HepG2 (cell line): ENCODE results near the gene FNDC3A. TPM values are rescaled to one million over a fixed set of nuclear protein-coding genes. Genes with fewer than 3 reads are reported as not detected.

ENCODE experiments used
- ATAC-seq: fragments of 200-7000 bp; cut with Tn5 transposase; 3 replicates; pipeline ENCODE4 v1.9.1; 2020; ENCODE audit warnings: mild to moderate bottlenecking, moderate library complexity
- BruUV-seq: library from RNA; stranded (reverse); fragments of 400-500 nt; replicated peaks from 2 replicates; lab custom pipeline; 2021; lab: Mats Ljungman, UMichigan
- CTCF ChIA-PET: fragments of 300-600 bp; formaldehyde crosslinking; extraction: SDS; loops from one replicate; lab custom pipeline; 2021; ENCODE audit warnings: low total read pairs, inconsistent platforms, low intra/inter-chr PET ratio; lab: Yijun Ruan, JAX
- POLR2A ChIA-PET: fragments of 350-600 bp; sonication (Branson Sonifier 250); formaldehyde crosslinking; loops from one replicate; lab custom pipeline; 2020; ENCODE audit warnings: antibody characterized with exemption, inconsistent platforms; lab: Yijun Ruan, JAX
- DNase-seq: peaks from one replicate; pipeline ENCODE4 v3.0.0-alpha.2; 2015; ENCODE audit warnings: low spot score
- FAIRE-seq: peaks from 3 replicates; lab custom pipeline; 2011; peaks lifted over from hg19 to GRCh38; lab: Jason Lieb, UNC
- H2AFZ ChIP-seq: one replicate; pipeline ENCODE4 v1.6.1; 2011; ENCODE audit warnings: low read length, inconsistent platforms
- H3K27ac ChIP-seq: fragments of 300-600 bp; 3 replicates; pipeline ENCODE4 v1.8.0; 2011; ENCODE audit warnings: mixed run types, mild to moderate bottlenecking, mixed read lengths, low read length, inconsistent platforms; ENCODE audit not compliant: insufficient read depth; ENCODE audit errors: extremely low read length
- H3K27me3 ChIP-seq, 2 experiments: fragments of 200-600 bp in 1 of 2; 2 replicates in 1 of 2; 3 replicates in 1 of 2; pipeline versions ENCODE4 v1.6.0 to v1.8.0; 2011; ENCODE audit warnings: low read length in 2 of 2, mild to moderate bottlenecking in 2 of 2, moderate library complexity in 2 of 2, inconsistent platforms in 1 of 2; ENCODE audit not compliant: insufficient read depth in 2 of 2, control insufficient read depth in 1 of 2
- H3K36me3 ChIP-seq, 2 experiments: fragments of 200-600 bp in 1 of 2; replicated peaks in 1 of 2; 2 replicates in 1 of 2; 3 replicates in 1 of 2; pipeline versions ENCODE4 v1.5.1 to v1.8.0; 2011; ENCODE audit warnings: low read length in 2 of 2, inconsistent platforms in 1 of 2; ENCODE audit not compliant: insufficient read depth in 2 of 2, control insufficient read depth in 1 of 2
- H3K4me1 ChIP-seq: 2 replicates; pipeline ENCODE4 v1.5.1; 2012; ENCODE audit warnings: low read length, inconsistent platforms; ENCODE audit not compliant: insufficient read depth
- H3K4me2 ChIP-seq: 2 replicates; pipeline ENCODE4 v1.6.0; 2011; ENCODE audit warnings: low read depth, low read length, inconsistent platforms
- H3K4me3 ChIP-seq, 3 experiments: fragments of 200-600 bp in 1 of 3; sonication (generic), shearing (Covaris generic) in 1 of 3; replicated peaks in 1 of 3; 2 replicates each; pipeline ENCODE4 v1.5.1; 2011 to 2016; ENCODE audit warnings: low read length in 3 of 3, inconsistent platforms in 2 of 3, low read depth in 2 of 3, mild to moderate bottlenecking in 2 of 3, control low read depth in 1 of 3, mixed read lengths in 1 of 3; ENCODE audit not compliant: insufficient read depth in 1 of 3
- H3K79me2 ChIP-seq: one replicate; pipeline ENCODE4 v1.6.1; 2011; ENCODE audit warnings: low read length, inconsistent platforms; ENCODE audit not compliant: insufficient read depth
- H3K9ac ChIP-seq: 2 replicates; pipeline ENCODE4 v1.6.0; 2011; ENCODE audit warnings: mild to moderate bottlenecking, low read depth, low read length, inconsistent platforms; ENCODE audit not compliant: insufficient read depth
- H3K9me3 ChIP-seq: 2 replicates; pipeline ENCODE4 v1.5.1; 2012; ENCODE audit warnings: mild to moderate bottlenecking, low read length
- H4K20me1 ChIP-seq: 2 replicates; pipeline ENCODE4 v1.6.0; 2011; ENCODE audit warnings: inconsistent platforms, mild to moderate bottlenecking, low read length, moderate library complexity; ENCODE audit not compliant: insufficient read depth
- ETV5 ChIP-seq: IDR thresholded peaks from 2 replicates; pipeline ENCODE4 v1.6.1; 2018; ENCODE audit warnings: missing biosample characterization, missing genetic modification reagents, inconsistent platforms, borderline replicate concordance
- GTF3A ChIP-seq: sonication (generic); formaldehyde crosslinking; conservative IDR thresholded peaks from 2 replicates; pipeline ENCODE4 v1.4.0; 2020; ENCODE audit warnings: mild to moderate bottlenecking, missing genetic modification reagents
- MAZ ChIP-seq, 2 experiments: sonication (generic) in 1 of 2; formaldehyde crosslinking in 1 of 2; IDR thresholded peaks; 2 replicates each; pipeline versions ENCODE4 v1.5.0 to v1.6.1; 2012 to 2020; ENCODE audit warnings: low read depth in 2 of 2, mild to moderate bottlenecking in 2 of 2, borderline replicate concordance in 1 of 2, improper control_type of control experiment in 1 of 2, low read length in 1 of 2, missing genetic modification reagents in 1 of 2, moderate library complexity in 1 of 2
- SALL1 ChIP-seq: sonication (generic); formaldehyde crosslinking; IDR thresholded peaks from 2 replicates; pipeline ENCODE4 v1.8.0; 2022; ENCODE audit warnings: mild to moderate bottlenecking, missing genetic modification reagents
- SIX4 ChIP-seq: sonication (generic); formaldehyde crosslinking; IDR thresholded peaks from 2 replicates; pipeline ENCODE4 v1.4.0; 2020; ENCODE audit warnings: missing genetic modification reagents
- TFDP1 ChIP-seq: IDR thresholded peaks from 2 replicates; pipeline ENCODE4 v1.6.1; 2016; ENCODE audit warnings: missing compliant biosample characterization, missing genetic modification reagents, borderline replicate concordance
- ZFP36 ChIP-seq: fragments of 150-350 bp; IDR thresholded peaks from 2 replicates; pipeline ENCODE4 v1.6.1; 2018; ENCODE audit warnings: borderline replicate concordance, low read length, low read depth; ENCODE audit not compliant: partially characterized antibody
- ZNF589 ChIP-seq: sonication (generic); formaldehyde crosslinking; conservative IDR thresholded peaks from 2 replicates; pipeline ENCODE4 v1.8.0; 2022; ENCODE audit warnings: mild to moderate bottlenecking, moderate library complexity, missing genetic modification reagents
- WGBS: methylation state at CpG from one replicate; pipeline ENCODE4 v1.1.6; 2017; ENCODE audit warnings: low lambda C conversion rate; 5-methylcytosine and 5-hydroxymethylcytosine counted together
- in situ Hi-C: cut with HindIII; loops from 2 replicates; pipeline ENCODE4 v1.10.0; 2017; ENCODE audit warnings: low pct_unique_long_range_greater_than_20kb; ENCODE audit not compliant: extremely low pct_ligation_motif_present
- intact Hi-C: fragments of 100-400 bp; cut with micrococcal nuclease; formaldehyde crosslinking; loops from one replicate; pipeline ENCODE4 v1.10.0; 2022; ENCODE audit not compliant: unreplicated experiment
- polyA plus RNA-seq, 8 experiments: library from polyadenylated mRNA; depleted of rRNA in 3 of 8; stranded (reverse) in 7 of 8; unstranded in 1 of 8; fragments of >200 nt; fragmentation: Illumina TruSeq in 4 of 8; extraction: Trizol in 4 of 8; gene quantifications; 2 replicates each; pipeline versions ENCODE4 v1.2.1 to v1.2.3, GENCODE V29; 2011 to 2016; ENCODE audit warnings: low read depth in 4 of 8, missing spikeins in 1 of 8, mixed read lengths in 1 of 8; ENCODE audit not compliant: insufficient read depth in 1 of 8
- total RNA-seq, 5 experiments: library from RNA; depleted of rRNA; stranded (reverse); fragments of >200 nt; fragmentation: Illumina TruSeq; extraction: Trizol; gene quantifications; 2 replicates each; pipeline ENCODE4 v1.2.3, GENCODE V29; 2016; ENCODE audit warnings: low read depth in 1 of 5
- TF ChIP-seq, protein P1 (sequence below): IDR thresholded peaks from 2 replicates; pipeline ENCODE4 v1.4.0; 2020; ENCODE audit warnings: mild to moderate bottlenecking, missing genetic modification reagents
- TF ChIP-seq, protein P2 (sequence below): sonication (generic); formaldehyde crosslinking; IDR thresholded peaks from 2 replicates; pipeline ENCODE4 v1.4.0; 2020; ENCODE audit warnings: missing genetic modification reagents, borderline replicate concordance

FNDC3A gene
- total and polyA plus RNA-seq, 2 of the 13 experiments (the other 11 are each of a cell fraction or from before 2014, with no cell fraction given) = 36.7 to 39.3 TPM

GRCh38 chr13:48973845-48974431 is 1.8 kb upstream of the FNDC3A start (continued):
- TF ChIP-seq SIX4 (no peak), GTF3A (CRISPR knock-in tag) (no peak), ZFP36 (no peak), ETV5 (CRISPR knock-in tag) (no peak), TFDP1 (CRISPR knock-in tag) (no peak)

DNA sequence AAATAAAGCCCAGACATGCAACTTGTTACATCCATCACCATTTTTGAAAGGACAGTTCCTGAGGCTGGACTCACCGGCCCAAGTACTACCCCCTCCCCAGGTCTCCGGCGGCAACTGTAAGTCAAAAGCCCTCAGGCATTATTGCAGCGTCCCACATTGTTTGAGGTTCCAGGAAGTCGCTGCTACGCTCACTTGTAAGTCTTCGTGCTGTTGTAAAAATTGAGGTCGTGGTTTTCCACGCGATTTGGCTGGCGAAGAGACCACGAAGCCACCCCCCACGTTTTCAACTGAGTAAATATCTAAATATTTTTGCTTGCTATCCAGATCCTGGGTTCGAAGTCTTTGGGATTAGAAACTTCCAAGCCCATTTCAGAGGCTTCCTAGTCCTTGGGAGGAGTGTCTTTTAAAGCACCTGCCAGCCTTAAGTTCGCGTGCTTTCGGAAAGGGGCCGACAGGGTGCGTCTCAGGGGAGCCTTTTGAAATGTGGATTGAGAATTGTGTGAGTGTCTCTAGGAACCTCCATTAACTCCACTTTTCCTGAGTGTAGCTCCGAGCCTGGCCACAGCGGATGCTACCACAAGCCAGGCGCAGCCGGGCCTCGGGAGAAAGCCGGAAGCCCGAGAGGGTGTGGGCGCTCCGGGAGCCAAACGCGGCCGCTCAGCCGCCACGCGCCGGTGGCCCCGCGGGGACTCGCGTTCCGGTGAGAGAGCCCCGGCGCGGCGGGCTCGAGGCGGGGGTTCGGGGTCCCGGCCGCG is 434 bp upstream of the FNDC3A start:
- intact Hi-C loops = loop anchor here (10.0 kb wide), 1 partner anchor 140 kb away; no protein-coding TSS in a partner anchor
- TF ChIP-seq ZNF589 (CRISPR knock-in tag) (0 out of 2 replicates have a peak, but pooled peaks have one; percentile 13), MAZ (IDR thresholded peaks at IDR 0.05; ENCODE audit: borderline replicate concordance, low read depth, low read length) (no peak), MAZ (CRISPR knock-in tag; IDR thresholded peaks at IDR 0.05; ENCODE audit: low read depth) (no peak), SALL1 (CRISPR knock-in tag) (peak; percentile 5; the same call in 1 of the 2 replicates)
- TF ChIP-seq, protein P1, sequence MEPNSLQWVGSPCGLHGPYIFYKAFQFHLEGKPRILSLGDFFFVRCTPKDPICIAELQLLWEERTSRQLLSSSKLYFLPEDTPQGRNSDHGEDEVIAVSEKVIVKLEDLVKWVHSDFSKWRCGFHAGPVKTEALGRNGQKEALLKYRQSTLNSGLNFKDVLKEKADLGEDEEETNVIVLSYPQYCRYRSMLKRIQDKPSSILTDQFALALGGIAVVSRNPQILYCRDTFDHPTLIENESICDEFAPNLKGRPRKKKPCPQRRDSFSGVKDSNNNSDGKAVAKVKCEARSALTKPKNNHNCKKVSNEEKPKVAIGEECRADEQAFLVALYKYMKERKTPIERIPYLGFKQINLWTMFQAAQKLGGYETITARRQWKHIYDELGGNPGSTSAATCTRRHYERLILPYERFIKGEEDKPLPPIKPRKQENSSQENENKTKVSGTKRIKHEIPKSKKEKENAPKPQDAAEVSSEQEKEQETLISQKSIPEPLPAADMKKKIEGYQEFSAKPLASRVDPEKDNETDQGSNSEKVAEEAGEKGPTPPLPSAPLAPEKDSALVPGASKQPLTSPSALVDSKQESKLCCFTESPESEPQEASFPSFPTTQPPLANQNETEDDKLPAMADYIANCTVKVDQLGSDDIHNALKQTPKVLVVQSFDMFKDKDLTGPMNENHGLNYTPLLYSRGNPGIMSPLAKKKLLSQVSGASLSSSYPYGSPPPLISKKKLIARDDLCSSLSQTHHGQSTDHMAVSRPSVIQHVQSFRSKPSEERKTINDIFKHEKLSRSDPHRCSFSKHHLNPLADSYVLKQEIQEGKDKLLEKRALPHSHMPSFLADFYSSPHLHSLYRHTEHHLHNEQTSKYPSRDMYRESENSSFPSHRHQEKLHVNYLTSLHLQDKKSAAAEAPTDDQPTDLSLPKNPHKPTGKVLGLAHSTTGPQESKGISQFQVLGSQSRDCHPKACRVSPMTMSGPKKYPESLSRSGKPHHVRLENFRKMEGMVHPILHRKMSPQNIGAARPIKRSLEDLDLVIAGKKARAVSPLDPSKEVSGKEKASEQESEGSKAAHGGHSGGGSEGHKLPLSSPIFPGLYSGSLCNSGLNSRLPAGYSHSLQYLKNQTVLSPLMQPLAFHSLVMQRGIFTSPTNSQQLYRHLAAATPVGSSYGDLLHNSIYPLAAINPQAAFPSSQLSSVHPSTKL (CRISPR knock-in tag) = 0 out of 2 replicates have a peak, but pooled peaks have one; percentile 24
- TF ChIP-seq, protein P2, sequence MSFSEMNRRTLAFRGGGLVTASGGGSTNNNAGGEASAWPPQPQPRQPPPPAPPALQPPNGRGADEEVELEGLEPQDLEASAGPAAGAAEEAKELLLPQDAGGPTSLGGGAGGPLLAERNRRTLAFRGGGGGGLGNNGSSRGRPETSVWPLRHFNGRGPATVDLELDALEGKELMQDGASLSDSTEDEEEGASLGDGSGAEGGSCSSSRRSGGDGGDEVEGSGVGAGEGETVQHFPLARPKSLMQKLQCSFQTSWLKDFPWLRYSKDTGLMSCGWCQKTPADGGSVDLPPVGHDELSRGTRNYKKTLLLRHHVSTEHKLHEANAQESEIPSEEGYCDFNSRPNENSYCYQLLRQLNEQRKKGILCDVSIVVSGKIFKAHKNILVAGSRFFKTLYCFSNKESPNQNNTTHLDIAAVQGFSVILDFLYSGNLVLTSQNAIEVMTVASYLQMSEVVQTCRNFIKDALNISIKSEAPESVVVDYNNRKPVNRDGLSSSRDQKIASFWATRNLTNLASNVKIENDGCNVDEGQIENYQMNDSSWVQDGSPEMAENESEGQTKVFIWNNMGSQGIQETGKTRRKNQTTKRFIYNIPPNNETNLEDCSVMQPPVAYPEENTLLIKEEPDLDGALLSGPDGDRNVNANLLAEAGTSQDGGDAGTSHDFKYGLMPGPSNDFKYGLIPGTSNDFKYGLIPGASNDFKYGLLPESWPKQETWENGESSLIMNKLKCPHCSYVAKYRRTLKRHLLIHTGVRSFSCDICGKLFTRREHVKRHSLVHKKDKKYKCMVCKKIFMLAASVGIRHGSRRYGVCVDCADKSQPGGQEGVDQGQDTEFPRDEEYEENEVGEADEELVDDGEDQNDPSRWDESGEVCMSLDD = 0 out of 2 replicates have a peak, but pooled peaks have one; percentile 22

More for the DNA sequence above, 434 bp upstream of the FNDC3A start:
- ChIA-PET POLR2A (interaction anchor here (1.2 kb wide), 2 partner anchors 44 to 94 kb away, joined by 3 to 4 read pairs; no protein-coding TSS in a partner anchor), CTCF (no interaction called here)
- Histone ChIP-seq H3K79me2 (peaks cover 37% of the 10 kb centered on the region), H3K27me3 (peaks cover 0 to 12% of the 10 kb centered on the region in 2 experiments; a peak in 2 of 5 replicates), H3K9ac (peak overlapping the region; percentile 92), H3K4me2 (peak overlapping the region; percentile 81), H2AFZ (peak overlapping the region; percentile 71), H3K27ac (peak overlapping the region; percentile 98), H4K20me1 (peaks cover 5% of the 10 kb centered on the region; the same call in 1 of the 2 replicates), H3K4me1 (peaks cover 32% of the 10 kb centered on the region), H3K9me3 (peaks cover 8% of the 10 kb centered on the region; the same call in 1 of the 2 replicates), H3K4me3 (peak overlapping the region; percentile 88 to 92 (median 88)), H3K36me3 (no peaks in the 10 kb centered on the region)
- in situ Hi-C loops = no loop called here
- DNase-seq (peak; percentile 47), FAIRE-seq (peak; percentile 30), ATAC-seq (peak; percentile 50)
- WGBS = 3% methylated on average over 19 of the region's 50 CpGs
- BruUV-seq = TSS peak; percentile 84
